ENCODE data around the gene ADAMTS1. TPM values are rescaled to one million over a fixed set of nuclear protein-coding genes. Genes with fewer than 3 reads are reported as not detected.

The ADAMTS1 gene
- total and polyA plus RNA-seq, 4 donors, result 6.9 to 83.2 (median 15.7) TPM

- H3K27me3 ChIP-seq (ENCODE audit: control insufficient read depth, insufficient read depth, low read length), result no peaks in the 10 kb centered on the region
- H3K27ac ChIP-seq (ENCODE audit: low read depth, low read length), result no peak overlapping the region
- no peak for DNase-seq (ENCODE audit: low read depth in 4 of 6, low spot score in 6 of 6)
- no CpG with 5 or more reads among the region's 3 CpGs for WGBS (ENCODE audit: insufficient coverage)
- H3K9me3 ChIP-seq (ENCODE audit: control insufficient read depth, insufficient read depth, low read length), result no peaks in the 10 kb centered on the region
- H3K4me1 ChIP-seq (ENCODE audit: control insufficient read depth, insufficient read depth, low read length), result no peaks in the 10 kb centered on the region
- no peak overlapping the region for H3K4me3 ChIP-seq (ENCODE audit: low read depth, low read length)
- peaks cover 5% of the 10 kb centered on the region for H3K36me3 ChIP-seq (ENCODE audit: control insufficient read depth, insufficient read depth, low read length)
These were observed 7.7 kb downstream of the ADAMTS1 start for GRCh38 chr21:26837539-26837938.

GRCh38 chr21:26836528-26836927, 8.7 kb downstream of the ADAMTS1 start:
- no peak overlapping the region for H3K27ac ChIP-seq (ENCODE audit: low read depth, low read length)
- peaks cover 5% of the 10 kb centered on the region for H3K36me3 ChIP-seq (ENCODE audit: control insufficient read depth, insufficient read depth, low read length)
- H3K9me3 ChIP-seq (ENCODE audit: control insufficient read depth, insufficient read depth, low read length), result no peaks in the 10 kb centered on the region
- H3K4me3 ChIP-seq (ENCODE audit: low read depth, low read length), result no peak overlapping the region
- no peak for DNase-seq (ENCODE audit: low read depth in 4 of 6, low spot score in 6 of 6)
- WGBS (ENCODE audit: insufficient coverage), result 83% methylated on average over 1 of the region's 3 CpGs
- no peaks in the 10 kb centered on the region for H3K4me1 ChIP-seq (ENCODE audit: control insufficient read depth, insufficient read depth, low read length)
- no peaks in the 10 kb centered on the region for H3K27me3 ChIP-seq (ENCODE audit: control insufficient read depth, insufficient read depth, low read length)

- no CpG with 5 or more reads among the region's 2 CpGs for WGBS (ENCODE audit: insufficient coverage)
- Histone ChIP-seq H3K36me3 (ENCODE audit: control insufficient read depth, insufficient read depth, low read length) (peaks cover 5% of the 10 kb centered on the region), H3K27me3 (ENCODE audit: control insufficient read depth, insufficient read depth, low read length) (no peaks in the 10 kb centered on the region), H3K4me1 (ENCODE audit: control insufficient read depth, insufficient read depth, low read length) (no peaks in the 10 kb centered on the region), H3K4me3 (ENCODE audit: low read depth, low read length) (no peak overlapping the region), H3K27ac (ENCODE audit: low read depth, low read length) (no peak overlapping the region), H3K9me3 (ENCODE audit: control insufficient read depth, insufficient read depth, low read length) (no peaks in the 10 kb centered on the region)
- DNase-seq (ENCODE audit: low read depth in 4 of 6, low spot score in 6 of 6), result no peak
These were observed 9.4 kb downstream of the ADAMTS1 start for GRCh38 chr21:26835714-26836265.

- H3K4me1 ChIP-seq (ENCODE audit: control insufficient read depth, insufficient read depth, low read length), result no peaks in the 10 kb centered on the region
- no peak overlapping the region for H3K4me3 ChIP-seq (ENCODE audit: low read depth, low read length)
- H3K36me3 ChIP-seq (ENCODE audit: control insufficient read depth, insufficient read depth, low read length), result peaks cover 4% of the 10 kb centered on the region
- H3K27me3 ChIP-seq (ENCODE audit: control insufficient read depth, insufficient read depth, low read length), result no peaks in the 10 kb centered on the region
- 90% methylated on average over 4 of the region's 7 CpGs for WGBS (ENCODE audit: insufficient coverage)
- H3K9me3 ChIP-seq (ENCODE audit: control insufficient read depth, insufficient read depth, low read length), result no peaks in the 10 kb centered on the region
- no peak for DNase-seq (ENCODE audit: low read depth in 4 of 6, low spot score in 6 of 6)
- H3K27ac ChIP-seq (ENCODE audit: low read depth, low read length), result no peak overlapping the region
These were observed 10.0 kb downstream of the ADAMTS1 start for GRCh38 chr21:26835027-26835713.

GRCh38 chr21:26834181-26834905, 10.9 kb downstream of the ADAMTS1 start:
- Histone ChIP-seq H3K27ac (ENCODE audit: low read depth, low read length) (no peak overlapping the region), H3K27me3 (ENCODE audit: control insufficient read depth, insufficient read depth, low read length) (no peaks in the 10 kb centered on the region), H3K9me3 (ENCODE audit: control insufficient read depth, insufficient read depth, low read length) (no peaks in the 10 kb centered on the region), H3K4me3 (ENCODE audit: low read depth, low read length) (no peak overlapping the region), H3K4me1 (ENCODE audit: control insufficient read depth, insufficient read depth, low read length) (no peaks in the 10 kb centered on the region), H3K36me3 (ENCODE audit: control insufficient read depth, insufficient read depth, low read length) (no peaks in the 10 kb centered on the region)
- no peak for DNase-seq (ENCODE audit: low read depth in 4 of 6, low spot score in 6 of 6)
- WGBS (ENCODE audit: insufficient coverage), result 80% methylated on average over 1 of the region's 2 CpGs

- no peaks in the 10 kb centered on the region for H3K9me3 ChIP-seq (ENCODE audit: control insufficient read depth, insufficient read depth, low read length)
- WGBS (ENCODE audit: insufficient coverage), result 91% methylated on average over 6 of the region's 6 CpGs
- DNase-seq (ENCODE audit: low read depth in 4 of 6, low spot score in 6 of 6), result no peak
- H3K27ac ChIP-seq (ENCODE audit: low read depth, low read length), result no peak overlapping the region
- H3K4me3 ChIP-seq (ENCODE audit: low read depth, low read length), result no peak overlapping the region
- no peaks in the 10 kb centered on the region for H3K27me3 ChIP-seq (ENCODE audit: control insufficient read depth, insufficient read depth, low read length)
- no peaks in the 10 kb centered on the region for H3K4me1 ChIP-seq (ENCODE audit: control insufficient read depth, insufficient read depth, low read length)
- no peaks in the 10 kb centered on the region for H3K36me3 ChIP-seq (ENCODE audit: control insufficient read depth, insufficient read depth, low read length)
These were observed 11.7 kb downstream of the ADAMTS1 start for GRCh38 chr21:26833460-26833939.

- Histone ChIP-seq H3K4me3 (ENCODE audit: low read depth, low read length) (no peak overlapping the region), H3K9me3 (ENCODE audit: control insufficient read depth, insufficient read depth, low read length) (no peaks in the 10 kb centered on the region), H3K27me3 (ENCODE audit: control insufficient read depth, insufficient read depth, low read length) (no peaks in the 10 kb centered on the region), H3K36me3 (ENCODE audit: control insufficient read depth, insufficient read depth, low read length) (no peaks in the 10 kb centered on the region), H3K4me1 (ENCODE audit: control insufficient read depth, insufficient read depth, low read length) (no peaks in the 10 kb centered on the region), H3K27ac (ENCODE audit: low read depth, low read length) (no peak overlapping the region)
- 87% methylated on average over 4 of the region's 4 CpGs for WGBS (ENCODE audit: insufficient coverage)
- no peak for DNase-seq (ENCODE audit: low read depth in 4 of 6, low spot score in 6 of 6)
These were observed 12.2 kb downstream of the ADAMTS1 start for GRCh38 chr21:26833011-26833410.

GRCh38 chr21:26832546-26832945, 12.7 kb downstream of the ADAMTS1 start:
- Histone ChIP-seq H3K36me3 (ENCODE audit: control insufficient read depth, insufficient read depth, low read length) (no peaks in the 10 kb centered on the region), H3K9me3 (ENCODE audit: control insufficient read depth, insufficient read depth, low read length) (no peaks in the 10 kb centered on the region), H3K27ac (ENCODE audit: low read depth, low read length) (no peak overlapping the region), H3K27me3 (ENCODE audit: control insufficient read depth, insufficient read depth, low read length) (no peaks in the 10 kb centered on the region), H3K4me3 (ENCODE audit: low read depth, low read length) (no peak overlapping the region), H3K4me1 (ENCODE audit: control insufficient read depth, insufficient read depth, low read length) (no peaks in the 10 kb centered on the region)
- DNase-seq (ENCODE audit: low read depth in 4 of 6, low spot score in 6 of 6), result no peak
- WGBS (ENCODE audit: insufficient coverage), result 79% methylated on average over 7 of the region's 11 CpGs

- Histone ChIP-seq H3K4me1 (ENCODE audit: control insufficient read depth, insufficient read depth, low read length) (no peaks in the 10 kb centered on the region), H3K9me3 (ENCODE audit: control insufficient read depth, insufficient read depth, low read length) (no peaks in the 10 kb centered on the region), H3K4me3 (ENCODE audit: low read depth, low read length) (no peak overlapping the region), H3K27ac (ENCODE audit: low read depth, low read length) (no peak overlapping the region), H3K27me3 (ENCODE audit: control insufficient read depth, insufficient read depth, low read length) (no peaks in the 10 kb centered on the region), H3K36me3 (ENCODE audit: control insufficient read depth, insufficient read depth, low read length) (no peaks in the 10 kb centered on the region)
- DNase-seq (ENCODE audit: low read depth in 4 of 6, low spot score in 6 of 6), result no peak
- 100% methylated on average over 2 of the region's 4 CpGs for WGBS (ENCODE audit: insufficient coverage)
These were observed 18.4 kb downstream of the ADAMTS1 start for GRCh38 chr21:26826801-26827200.
